Psoas muscle (tissue), 8 donors: ENCODE measurements around the gene SERHL2. TPM values are rescaled to one million over a fixed set of nuclear protein-coding genes. Genes with fewer than 3 reads are reported as not detected.
"Not testable (repeated sequence)": the region's sequence is repeated elsewhere in the genome, so short reads cannot be mapped to it uniquely, and the experiment has no call there.

Source experiments
- ATAC-seq, 4 donors: fragments of 200-7000 bp; cut with Tn5 transposase; one replicate each; pipeline ENCODE4 v1.9.1; 2020; ENCODE audit warnings: moderate library complexity in 3 of 4, mild to moderate bottlenecking in 2 of 4
- DNase-seq, 2 donors: peaks; one replicate each; pipeline ENCODE4 v3.0.0-alpha.2; 2020
- H3K27ac ChIP-seq: fragments of 200-600 bp; one replicate; pipeline ENCODE4 v1.8.0; 2022
- H3K27me3 ChIP-seq, 3 donors: fragments of 200-600 bp in 1 of 3; one replicate each; pipeline versions ENCODE4 v1.6.1 to v1.8.0; 2013 to 2022; ENCODE audit warnings: low read length in 2 of 3, mild to moderate bottlenecking in 2 of 3, moderate library complexity in 1 of 3; ENCODE audit not compliant: insufficient read depth in 3 of 3
- H3K36me3 ChIP-seq, 2 donors: fragments of 200-600 bp in 1 of 2; one replicate each; pipeline versions ENCODE4 v1.6.1 to v1.8.0; 2013 to 2022; ENCODE audit warnings: low read depth in 1 of 2, mild to moderate bottlenecking in 1 of 2, moderate library complexity in 1 of 2; ENCODE audit not compliant: insufficient read depth in 1 of 2
- H3K4me1 ChIP-seq: fragments of 200-600 bp; one replicate; pipeline ENCODE4 v1.8.0; 2022
- H3K4me3 ChIP-seq: fragments of 200-600 bp; one replicate; pipeline ENCODE4 v1.8.0; 2022; ENCODE audit warnings: mild to moderate bottlenecking
- H3K9me3 ChIP-seq: fragments of 200-600 bp; one replicate; pipeline ENCODE4 v1.8.0; 2022
- WGBS, 3 donors: extraction: QIAGEN DNeasy Blood & Tissue Kit; methylation state at CpG; one replicate each; pipeline versions ENCODE4 v1.1.6 to v1.1.7; 2013; 5-methylcytosine and 5-hydroxymethylcytosine counted together
- intact Hi-C, 2 donors: fragments of 100-400 bp; cut with DNase I; formaldehyde crosslinking; loops; one replicate each; pipeline versions ENCODE4 v1.11.0 to v1.14.2; 2022
- polyA plus RNA-seq, 3 donors: library from polyadenylated mRNA; stranded (reverse); fragments of 200-250 nt; gene quantifications; one replicate each; pipeline ENCODE4 v1.2.3, GENCODE V29; 2013
- total RNA-seq, 4 donors: library from RNA; stranded (reverse); fragmentation: NEBNext Ultra II Directional in 2 of 4; extraction: Animal tissue kit (Norgen Biotek cat#: 25700) in 2 of 4; gene quantifications; one replicate each; pipeline versions ENCODE4 v1.2.1 to v1.2.4, GENCODE V29; 2021 to 2023
- TF ChIP-seq, protein P1 (sequence below): fragments of 200-600 bp; IDR thresholded peaks from one replicate; pipeline ENCODE4 v1.8.0; 2022; ENCODE audit warnings: antibody characterized with exemption
- donor health status: healthy with polysubstance abuse.
- donor health status: DM: no; HTN: no; CAD: no; lungs with moderate emphysema.
- donor health status: Bipolar disorder and iron deficiency.
- donor health status: healthy.
- donor health status: DM: yes; HTN: yes; CAD: no.
- donor health status: DM: no; HTN: no; CAD: no.
- donor health status: DM: no; HTN: no; CAD: no.
- donor health status: DM: yes; HTN: yes; CAD: no.

The SERHL2 gene
- total and polyA plus RNA-seq, 7 donors = 0.82 to 1.6 (median 1.1) TPM

DNA sequence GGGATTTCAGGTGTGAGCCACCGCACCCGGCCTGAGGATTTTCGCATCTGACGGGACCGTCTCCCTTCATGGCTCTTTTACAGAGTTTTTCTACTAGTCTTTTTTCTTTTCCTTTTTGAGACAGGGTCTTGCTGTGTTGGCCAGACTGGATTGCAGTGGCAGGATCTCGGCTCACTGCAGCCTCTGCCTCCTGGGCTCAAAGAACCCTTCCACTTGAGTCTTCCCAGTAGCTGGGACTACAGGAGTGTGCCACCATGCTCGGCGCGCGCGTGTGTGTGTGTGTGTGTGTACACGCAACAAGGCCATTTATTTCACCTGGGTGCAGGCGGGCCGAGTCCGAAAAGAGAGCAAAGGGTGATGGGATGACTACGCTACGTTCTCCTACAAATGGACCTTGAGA, 10.9 kb downstream of the SERHL2 start:
- WGBS, 3 donors = 97 to 98% (median 98%) methylated on average over 17 of the region's 17 CpGs
- H3K4me3 ChIP-seq = no peak overlapping the region
- TF ChIP-seq, protein P1, sequence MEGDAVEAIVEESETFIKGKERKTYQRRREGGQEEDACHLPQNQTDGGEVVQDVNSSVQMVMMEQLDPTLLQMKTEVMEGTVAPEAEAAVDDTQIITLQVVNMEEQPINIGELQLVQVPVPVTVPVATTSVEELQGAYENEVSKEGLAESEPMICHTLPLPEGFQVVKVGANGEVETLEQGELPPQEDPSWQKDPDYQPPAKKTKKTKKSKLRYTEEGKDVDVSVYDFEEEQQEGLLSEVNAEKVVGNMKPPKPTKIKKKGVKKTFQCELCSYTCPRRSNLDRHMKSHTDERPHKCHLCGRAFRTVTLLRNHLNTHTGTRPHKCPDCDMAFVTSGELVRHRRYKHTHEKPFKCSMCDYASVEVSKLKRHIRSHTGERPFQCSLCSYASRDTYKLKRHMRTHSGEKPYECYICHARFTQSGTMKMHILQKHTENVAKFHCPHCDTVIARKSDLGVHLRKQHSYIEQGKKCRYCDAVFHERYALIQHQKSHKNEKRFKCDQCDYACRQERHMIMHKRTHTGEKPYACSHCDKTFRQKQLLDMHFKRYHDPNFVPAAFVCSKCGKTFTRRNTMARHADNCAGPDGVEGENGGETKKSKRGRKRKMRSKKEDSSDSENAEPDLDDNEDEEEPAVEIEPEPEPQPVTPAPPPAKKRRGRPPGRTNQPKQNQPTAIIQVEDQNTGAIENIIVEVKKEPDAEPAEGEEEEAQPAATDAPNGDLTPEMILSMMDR = no peak
- no peak overlapping the region for H3K27ac ChIP-seq
- DNase-seq (no peak), ATAC-seq (no peak)
- H3K27me3 ChIP-seq = no peaks in the 10 kb centered on the region
- intact Hi-C loops = no loop called here
- H3K9me3 ChIP-seq = no peaks in the 10 kb centered on the region
- H3K4me1 ChIP-seq = no peaks in the 10 kb centered on the region
- no peaks in the 10 kb centered on the region for H3K36me3 ChIP-seq

DNA sequence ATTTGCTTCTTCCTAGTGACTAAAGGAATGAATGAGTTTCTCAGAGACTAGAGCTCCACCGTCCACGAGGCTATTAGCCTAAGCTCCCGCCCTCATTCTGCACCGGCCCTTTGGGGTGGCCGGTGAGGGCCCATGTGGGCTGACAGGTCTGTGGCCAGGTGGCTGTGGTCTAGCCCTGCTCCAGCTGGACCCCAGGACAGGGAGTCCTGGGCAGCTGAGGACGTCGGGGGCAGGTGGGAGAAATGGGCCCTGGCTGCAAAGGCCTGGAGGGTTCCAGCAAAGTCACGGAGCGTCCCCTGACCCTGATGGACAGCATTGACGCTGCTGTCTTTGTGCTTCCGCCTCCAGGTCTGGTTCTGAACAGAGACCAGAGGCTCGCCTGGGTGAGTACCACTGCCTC, 12.2 kb downstream of the SERHL2 start:
- Histone ChIP-seq H3K4me3 (no peak overlapping the region), H3K27ac (no peak overlapping the region), H3K27me3 (no peaks in the 10 kb centered on the region), H3K36me3 (peaks cover 0 to 9% of the 10 kb centered on the region in 2 donors), H3K4me1 (no peaks in the 10 kb centered on the region), H3K9me3 (no peaks in the 10 kb centered on the region)
- 95 to 98% (median 97%) methylated on average over 12 of the region's 12 CpGs for WGBS, 3 donors
- TF ChIP-seq, protein P1 = no peak
- DNase-seq (no peak), ATAC-seq (no peak)
- intact Hi-C loops = no loop called here

DNA sequence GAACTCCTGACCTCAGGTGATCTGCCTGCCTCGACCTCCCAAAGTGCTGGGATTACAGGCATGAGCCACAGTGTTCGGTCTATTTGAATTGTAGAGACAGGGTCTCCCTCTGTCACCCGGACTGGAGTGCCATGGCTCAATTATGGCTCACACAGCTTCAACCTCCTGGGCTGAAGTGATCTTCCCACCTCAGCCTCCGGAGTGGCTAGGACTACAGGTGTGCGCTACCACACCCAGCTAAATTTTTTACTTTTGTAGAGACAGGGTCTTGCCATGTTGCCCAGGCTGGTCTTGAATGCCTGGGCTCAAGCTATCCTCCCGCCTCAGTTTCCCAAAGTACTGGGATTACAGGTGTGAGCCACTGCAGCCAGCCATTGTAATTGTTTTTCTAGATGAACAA, 14.2 kb downstream of the SERHL2 start:
- H3K36me3 ChIP-seq = peaks cover 0 to 29% of the 10 kb centered on the region in 2 donors
- H3K27me3 ChIP-seq, H3K9me3 ChIP-seq, DNase-seq, H3K4me1 ChIP-seq, H3K27ac ChIP-seq, H3K4me3 ChIP-seq, intact Hi-C loops, ATAC-seq: not testable (repeated sequence)
- WGBS, 3 donors = 71 to 83% (median 72%) methylated on average over 5 of the region's 6 CpGs

DNA sequence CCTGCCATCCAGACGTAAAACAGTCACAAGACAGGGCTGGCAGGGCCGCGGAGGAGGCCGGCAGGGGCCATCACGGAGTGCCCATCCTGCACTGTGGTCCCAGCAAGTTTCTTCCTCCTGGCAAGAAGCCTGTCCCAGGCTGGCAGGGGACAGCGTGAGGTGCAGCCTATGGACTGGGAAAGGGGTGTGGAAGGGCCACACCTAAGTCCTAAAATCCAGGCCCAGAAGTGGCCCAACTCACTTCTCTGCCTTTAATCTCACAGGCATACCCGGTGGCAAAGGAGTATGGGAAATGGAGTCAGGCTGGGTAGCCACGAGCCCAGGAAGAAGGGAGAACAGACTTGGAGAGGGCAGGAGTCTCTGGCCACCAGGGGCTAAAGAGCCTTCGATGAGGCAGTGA, 16.8 kb downstream of the SERHL2 start:
- H3K4me3 ChIP-seq, H3K27me3 ChIP-seq, H3K4me1 ChIP-seq, H3K27ac ChIP-seq, DNase-seq, H3K9me3 ChIP-seq, intact Hi-C loops, ATAC-seq: not testable (repeated sequence)
- 81 to 94% (median 83%) methylated on average over 8 to 9 of the region's 9 CpGs for WGBS, 3 donors
- peaks cover 0 to 43% of the 10 kb centered on the region in 2 donors for H3K36me3 ChIP-seq

DNA sequence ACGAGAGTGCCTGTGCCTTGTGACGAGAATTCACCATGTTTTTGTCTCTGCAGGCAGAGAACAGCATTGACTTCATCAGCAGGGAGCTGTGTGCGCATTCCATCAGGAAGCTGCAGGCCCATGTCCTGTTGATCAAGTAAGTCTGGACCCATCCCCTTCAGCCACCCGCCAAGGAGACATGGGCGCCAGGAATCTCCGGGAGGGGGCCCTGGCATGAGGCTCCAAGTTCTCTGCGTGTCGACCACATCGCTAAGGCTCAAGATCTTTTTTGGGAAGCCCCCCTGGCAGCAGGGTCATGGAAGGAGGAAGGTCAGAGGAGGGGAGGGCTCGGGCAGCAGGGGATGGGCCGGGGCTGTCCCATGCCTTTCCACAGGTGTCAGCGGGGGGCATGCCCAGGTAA, 17.3 kb downstream of the SERHL2 start:
- H3K27ac ChIP-seq, H3K4me3 ChIP-seq, H3K27me3 ChIP-seq, H3K4me1 ChIP-seq, ATAC-seq, DNase-seq, H3K9me3 ChIP-seq, intact Hi-C loops: not testable (repeated sequence)
- WGBS, 3 donors = 86 to 91% (median 87%) methylated on average over 9 to 12 of the region's 12 CpGs
- H3K36me3 ChIP-seq = peaks cover 0 to 45% of the 10 kb centered on the region in 2 donors

DNA sequence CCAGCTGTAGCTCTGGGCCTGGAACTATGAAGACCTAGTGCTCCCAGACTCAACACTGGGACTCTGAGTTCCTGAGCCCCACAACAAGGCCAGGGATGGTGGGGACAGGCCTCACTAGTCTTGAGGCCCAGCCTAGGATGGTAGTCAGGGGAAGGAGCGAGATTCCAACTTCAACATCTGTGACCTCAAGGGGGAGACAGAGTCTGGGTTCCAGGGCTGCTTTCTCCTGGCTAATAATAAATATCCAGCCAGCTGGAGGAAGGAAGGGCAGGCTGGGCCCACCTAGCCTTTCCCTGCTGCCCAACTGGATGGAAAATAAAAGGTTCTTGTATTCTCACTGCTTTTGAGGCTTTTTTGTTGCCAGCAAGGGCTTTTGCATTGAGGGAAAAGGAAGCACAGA, 20.3 kb downstream of the SERHL2 start:
- H3K27me3 ChIP-seq, H3K27ac ChIP-seq, H3K4me1 ChIP-seq, DNase-seq, H3K4me3 ChIP-seq, H3K9me3 ChIP-seq, intact Hi-C loops: not testable (repeated sequence)
- peaks cover 0 to 68% of the 10 kb centered on the region in 2 donors for H3K36me3 ChIP-seq
- WGBS, 3 donors = 92 to 100% methylated on average over 1 of the region's 1 CpG; no CpG with 5 or more reads in 1 of the 3 donors
- ATAC-seq = peak in 2 of 4 donors; percentile 3 to 12

DNA sequence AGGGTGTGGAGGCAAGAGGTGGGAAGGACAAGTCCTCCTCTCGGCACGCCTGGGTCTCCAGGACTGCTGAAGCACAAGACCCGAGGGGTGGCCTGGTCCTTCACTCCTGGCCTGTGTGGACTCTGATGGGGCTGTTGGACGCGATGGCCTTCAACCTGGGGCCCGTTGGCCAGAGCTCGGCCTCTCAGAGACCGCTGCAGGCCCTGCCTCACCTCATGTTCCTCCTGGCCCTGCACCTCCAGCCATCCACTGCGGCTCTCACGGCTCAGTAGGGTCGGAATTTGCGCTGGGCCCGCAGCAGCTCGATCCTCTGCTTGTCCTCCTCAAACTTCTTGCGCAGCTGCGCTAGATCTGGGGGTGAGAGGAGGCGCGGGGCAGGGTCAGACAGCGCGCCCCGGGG, 20.7 kb downstream of the SERHL2 start:
- 88 to 94% (median 91%) methylated on average over 16 to 17 of the region's 21 CpGs for WGBS, 3 donors
- H3K9me3 ChIP-seq, DNase-seq, H3K27me3 ChIP-seq, H3K4me3 ChIP-seq, H3K27ac ChIP-seq, intact Hi-C loops, ATAC-seq, H3K4me1 ChIP-seq: not testable (repeated sequence)
- peaks cover 0 to 71% of the 10 kb centered on the region in 2 donors for H3K36me3 ChIP-seq

DNA sequence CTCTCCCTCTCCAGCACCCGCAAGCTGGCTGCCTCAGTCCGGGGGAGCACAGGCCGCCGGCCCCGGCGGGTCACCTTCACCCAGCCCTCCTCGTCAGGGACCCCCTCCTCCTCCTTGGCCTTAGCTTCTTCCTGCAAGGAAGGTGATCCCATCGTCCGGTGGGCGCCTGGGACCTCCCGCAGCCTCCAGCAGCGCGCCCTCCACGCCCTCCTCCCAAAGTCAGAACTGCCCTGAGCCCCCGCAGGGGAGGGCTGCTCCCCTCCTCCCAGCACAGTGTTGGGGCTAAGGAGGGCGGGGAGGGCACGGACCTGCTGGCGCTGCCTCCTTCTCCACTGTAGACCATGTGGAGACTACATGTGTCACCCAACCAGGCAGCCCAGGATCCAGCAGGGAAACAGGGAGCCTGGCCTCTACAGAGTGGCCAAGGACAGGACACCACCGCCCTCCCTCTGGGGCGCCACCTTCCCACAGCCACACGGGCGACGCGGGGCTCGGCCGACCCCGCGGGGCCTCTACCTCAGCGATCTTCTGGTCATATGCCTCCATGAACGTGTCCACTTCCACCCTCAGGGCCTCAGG, 22.3 kb downstream of the SERHL2 start:
- intact Hi-C loops, DNase-seq, H3K4me3 ChIP-seq, H3K4me1 ChIP-seq, H3K27me3 ChIP-seq, H3K27ac ChIP-seq, H3K9me3 ChIP-seq: not testable (repeated sequence)
- H3K36me3 ChIP-seq = peaks cover 0 to 66% of the 10 kb centered on the region in 2 donors
- WGBS, 3 donors = 87 to 95% (median 88%) methylated on average over 21 to 26 of the region's 30 CpGs
- ATAC-seq = peak in 1 of 4 donors; percentile 9

DNA sequence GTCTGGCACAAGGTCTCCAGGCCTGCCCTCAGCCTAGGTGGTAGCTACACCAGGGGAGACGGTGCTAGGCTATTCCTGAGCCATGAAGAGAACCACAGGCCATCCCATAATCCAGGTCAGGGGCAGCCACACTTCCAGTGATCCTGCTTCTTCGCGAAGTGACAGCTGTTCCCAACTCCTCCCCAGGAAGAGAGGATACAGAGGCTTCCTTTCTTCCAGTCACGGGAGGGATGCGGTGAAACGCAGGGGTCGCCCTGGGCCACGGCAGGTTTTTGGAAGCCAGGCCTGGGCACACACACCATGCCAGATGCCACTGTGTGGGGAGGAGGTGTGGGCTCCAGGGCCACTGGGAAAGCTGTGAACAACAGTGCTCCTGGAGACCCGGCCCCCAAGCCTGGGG, 23.4 kb downstream of the SERHL2 start:
- peaks cover 0 to 56% of the 10 kb centered on the region in 2 donors for H3K36me3 ChIP-seq
- H3K4me3 ChIP-seq, ATAC-seq, DNase-seq, H3K27me3 ChIP-seq, H3K4me1 ChIP-seq, H3K9me3 ChIP-seq, intact Hi-C loops, H3K27ac ChIP-seq: not testable (repeated sequence)
- WGBS, 3 donors = 58 to 76% (median 63%) methylated on average over 8 of the region's 9 CpGs
